Endothelial cell of umbilical vein (primary cell): Measurements from ENCODE around the gene PARN. TPM values are rescaled to one million over a fixed set of nuclear protein-coding genes. Genes with fewer than 3 reads are reported as not detected.
"Not testable (repeated sequence)": the region's sequence is repeated elsewhere in the genome, so short reads cannot be mapped to it uniquely, and the experiment has no call there.

Source experiments
- BruUV-seq: library from RNA; stranded (reverse); fragments of 400-500 nt; replicated peaks from 2 replicates; lab custom pipeline; 2021; lab: Mats Ljungman, UMichigan
- CTCF ChIA-PET: fragments of 300-600, 350-600 bp; sonication (Branson Sonifier 250); formaldehyde crosslinking; loops from one replicate; lab custom pipeline; 2021; ENCODE audit warnings: antibody characterized with exemption, inconsistent platforms; lab: Charles Lee
- POLR2A ChIA-PET: fragments of 300-600, 350-600 bp; sonication (Branson Sonifier 250); formaldehyde crosslinking; loops from one replicate; lab custom pipeline; 2021; ENCODE audit warnings: antibody characterized with exemption, inconsistent platforms; lab: Charles Lee
- DNase-seq: peaks from one replicate; pipeline ENCODE4 v3.0.0-alpha.2; 2011; ENCODE audit warnings: low read depth, low spot score
- FAIRE-seq: peaks from 2 replicates; lab custom pipeline; 2011; peaks lifted over from hg19 to GRCh38; lab: Jason Lieb, UNC
- H2AFZ ChIP-seq: 2 replicates; pipeline ENCODE4 v1.6.0; 2012; ENCODE audit warnings: low read depth, low read length, control low read depth, inconsistent platforms
- H3K27ac ChIP-seq: 2 replicates; pipeline ENCODE4 v1.5.1; 2011; ENCODE audit warnings: low read depth, mild to moderate bottlenecking, control low read depth, low read length, moderate library complexity; ENCODE audit not compliant: insufficient read depth
- H3K27me3 ChIP-seq, 2 experiments: 2 replicates each; pipeline versions ENCODE4 v1.6.0 to v1.6.1; 2011; ENCODE audit warnings: low read length in 2 of 2, mixed read lengths in 1 of 2; ENCODE audit not compliant: control insufficient read depth in 2 of 2, insufficient read depth in 2 of 2
- H3K36me3 ChIP-seq, 2 experiments: 2 replicates in 1 of 2; 3 replicates in 1 of 2; pipeline ENCODE4 v1.5.1; 2011; ENCODE audit warnings: low read length in 2 of 2, mild to moderate bottlenecking in 1 of 2, moderate library complexity in 1 of 2; ENCODE audit not compliant: control insufficient read depth in 2 of 2, insufficient read depth in 2 of 2; ENCODE audit errors: extremely low read depth in 1 of 2
- H3K4me1 ChIP-seq: 3 replicates; pipeline ENCODE4 v1.5.1; 2011; ENCODE audit warnings: mild to moderate bottlenecking, low read length; ENCODE audit not compliant: control insufficient read depth, insufficient read depth; ENCODE audit errors: extremely low read depth
- H3K4me2 ChIP-seq: 2 replicates; pipeline ENCODE4 v1.6.1; 2011; ENCODE audit warnings: low read length, control low read depth, mixed read lengths; ENCODE audit not compliant: insufficient read depth
- H3K4me3 ChIP-seq, 3 experiments: fragments of 200-600 bp in 1 of 3; sonication (generic), shearing (Covaris generic) in 1 of 3; replicated peaks in 1 of 3; 2 replicates each; pipeline ENCODE4 v1.5.1; 2011 to 2016; ENCODE audit warnings: control low read depth in 3 of 3, low read length in 3 of 3, mild to moderate bottlenecking in 2 of 3, inconsistent platforms in 1 of 3, low read depth in 1 of 3, moderate library complexity in 1 of 3; ENCODE audit not compliant: insufficient read depth in 1 of 3
- H3K79me2 ChIP-seq: 2 replicates; pipeline ENCODE4 v1.6.0; 2012; ENCODE audit warnings: low read length, inconsistent platforms; ENCODE audit not compliant: control insufficient read depth, insufficient read depth
- H3K9ac ChIP-seq: replicated peaks from 2 replicates; pipeline ENCODE3; 2011; ENCODE audit warnings: low read length, control low read depth; ENCODE audit not compliant: insufficient read depth; ENCODE audit errors: extremely low read depth
- H3K9me1 ChIP-seq: replicated peaks from 3 replicates; pipeline ENCODE4 v1.6.0; 2011; ENCODE audit warnings: mild to moderate bottlenecking, low read length; ENCODE audit not compliant: control insufficient read depth, insufficient read depth; ENCODE audit errors: extremely low read depth
- H3K9me3 ChIP-seq: replicated peaks from 2 replicates; pipeline ENCODE4 v1.5.1; 2012; ENCODE audit warnings: low read length, inconsistent platforms; ENCODE audit not compliant: control insufficient read depth, insufficient read depth
- H4K20me1 ChIP-seq: replicated peaks from 2 replicates; pipeline ENCODE3; 2011; ENCODE audit warnings: mild to moderate bottlenecking, low read length; ENCODE audit not compliant: control insufficient read depth, insufficient read depth; ENCODE audit errors: extremely low read depth
- EZH2 ChIP-seq: IDR thresholded peaks from 2 replicates; pipeline ENCODE4 v1.6.1; 2012; ENCODE audit warnings: borderline replicate concordance, low read depth, mild to moderate bottlenecking, moderate library complexity, low read length, inconsistent platforms; ENCODE audit not compliant: severe bottlenecking
- FOS ChIP-seq: IDR thresholded peaks from 2 replicates; pipeline ENCODE4 v1.6.1; 2011; ENCODE audit warnings: mild to moderate bottlenecking, low read length, moderate library complexity, borderline replicate concordance; ENCODE audit not compliant: insufficient read depth
- GATA2 ChIP-seq: IDR thresholded peaks from 2 replicates; pipeline ENCODE4 v1.7.0; 2011; ENCODE audit warnings: low read depth, mild to moderate bottlenecking, moderate library complexity, mixed read lengths, low read length; ENCODE audit not compliant: insufficient read length, insufficient read depth
- JUN ChIP-seq: IDR thresholded peaks from 2 replicates; pipeline ENCODE4 v1.6.1; 2011; ENCODE audit warnings: borderline replicate concordance, low read depth; ENCODE audit not compliant: insufficient read length, insufficient read depth
- MYC ChIP-seq: IDR thresholded peaks from one replicate; pipeline ENCODE4 v1.6.1; 2011; ENCODE audit warnings: mild to moderate bottlenecking, low read depth, low read length
- POLR2A ChIP-seq: IDR thresholded peaks from 2 replicates; pipeline ENCODE4 v1.6.1; 2012; ENCODE audit warnings: low read depth, mild to moderate bottlenecking, control low read depth, low read length
- POLR2AphosphoS5 ChIP-seq: IDR thresholded peaks from 2 replicates; pipeline ENCODE4 v1.6.1; 2012; ENCODE audit warnings: low read depth, mild to moderate bottlenecking, control low read depth, low read length, moderate library complexity; ENCODE audit not compliant: insufficient read depth
- dilution Hi-C: fragments of 300-500 bp; cut with MboI; formaldehyde crosslinking; loops from one replicate; pipeline ENCODE4 v1.15.0; 2019; ENCODE audit warnings: low sequenced_read_pairs; ENCODE audit not compliant: extremely low pct_ligation_motif_present
- intact Hi-C: fragments of 100-400 bp; cut with micrococcal nuclease; formaldehyde crosslinking; loops from one replicate; pipeline ENCODE4 v1.10.0; 2022
- polyA plus RNA-seq, 4 experiments: library from polyadenylated mRNA; depleted of rRNA in 3 of 4; stranded (reverse) in 3 of 4; unstranded in 1 of 4; fragments of >200 nt; gene quantifications; 2 replicates each; pipeline versions ENCODE4 v1.2.1 to v1.2.3, GENCODE V29; 2011 to 2012; ENCODE audit warnings: missing spikeins in 1 of 4
- total RNA-seq: library from RNA; stranded (reverse); gene quantifications from 2 replicates; pipeline ENCODE4 v1.2.3, GENCODE V29; 2021
- TF ChIP-seq, protein P1 (sequence below): IDR thresholded peaks from 2 replicates; pipeline ENCODE4 v1.6.1; 2011; ENCODE audit not compliant: insufficient read depth, insufficient read length
- TF ChIP-seq, protein P2 (sequence below), 2 donors: IDR thresholded peaks; 1 replicate in 1 of 2; 2 replicates in 1 of 2; pipeline ENCODE4 v1.5.1; 2011; ENCODE audit warnings: low read length in 2 of 2, mild to moderate bottlenecking in 2 of 2, moderate library complexity in 2 of 2, control low read depth in 1 of 2, inconsistent platforms in 1 of 2, low read depth in 1 of 2; ENCODE audit not compliant: insufficient read depth in 1 of 2; ENCODE audit errors: extremely low read depth in 1 of 2

The PARN gene
- total and polyA plus RNA-seq, 2 donors (not counting 3 experiments of a cell fraction or from before 2014, with no cell fraction given) = 16.9 to 24.6 TPM

DNA sequence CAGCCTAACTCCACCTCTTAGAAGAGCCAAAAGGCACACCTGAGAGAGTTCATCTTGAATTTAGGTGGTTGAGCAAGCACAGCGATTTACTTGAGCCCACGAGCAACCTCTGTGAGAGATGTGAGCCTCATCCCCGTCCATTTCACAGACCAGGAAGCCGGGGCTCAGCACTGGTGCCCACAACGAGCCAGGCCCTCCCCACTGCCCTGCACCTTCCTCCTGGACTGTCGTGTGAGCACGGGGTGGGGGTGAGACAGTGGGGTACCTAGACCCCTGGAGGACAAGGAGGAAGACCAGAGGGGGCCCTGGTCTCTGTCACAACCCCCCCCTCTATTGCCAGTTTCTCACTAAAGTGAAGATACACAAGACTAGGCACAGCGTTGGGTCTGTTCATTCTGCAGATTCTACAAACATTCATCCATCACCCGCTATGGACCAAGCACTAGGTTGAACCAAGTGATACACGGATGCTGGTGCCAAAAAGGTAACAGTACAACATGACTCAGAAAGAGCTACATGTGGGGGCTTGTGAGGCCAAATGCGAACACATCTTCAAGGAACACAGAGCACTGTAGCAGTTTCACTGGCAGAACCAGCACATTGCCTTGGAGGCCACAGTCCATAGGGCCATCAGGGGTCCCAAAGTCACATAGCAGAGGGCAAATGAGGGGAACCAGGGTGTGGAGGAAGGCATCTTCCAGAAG is 231.9 kb downstream of the PARN start:
- CTCF ChIA-PET = interaction anchor here (0.6 kb wide), 1 partner anchor 106 kb away, joined by 3 read pairs; no protein-coding TSS in a partner anchor

DNA sequence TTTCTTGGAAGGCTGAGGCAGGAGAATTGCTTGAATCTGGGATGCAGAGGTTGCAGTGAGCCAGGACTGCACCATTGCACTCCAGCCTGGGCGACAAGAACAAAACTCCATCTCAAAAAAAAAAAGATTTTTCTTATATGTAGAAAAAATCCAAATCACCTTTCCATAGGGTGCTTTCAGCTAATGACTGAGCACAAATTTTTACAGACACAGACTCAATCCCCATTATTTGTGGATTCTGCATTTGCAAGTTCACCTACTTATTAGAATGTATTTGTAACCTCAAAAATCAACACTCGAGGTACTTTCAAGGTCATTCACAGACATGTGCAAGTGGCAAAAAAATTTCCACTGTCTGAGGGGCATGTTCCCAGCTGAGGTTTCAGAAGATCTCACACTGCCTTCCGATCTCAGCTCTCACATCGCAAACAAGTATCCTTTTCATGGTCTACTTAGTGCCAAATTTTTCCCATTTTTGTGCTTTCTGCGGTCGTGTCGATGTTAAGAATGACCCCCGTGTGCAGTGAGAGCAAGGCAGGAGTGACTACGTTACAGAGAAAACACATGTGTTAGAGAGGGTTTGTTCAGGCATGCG is 234.3 kb downstream of the PARN start:
- H3K4me3 ChIP-seq, H2AFZ ChIP-seq, intact Hi-C loops, H3K4me2 ChIP-seq, H3K79me2 ChIP-seq, DNase-seq, BruUV-seq, H3K4me1 ChIP-seq, H3K27ac ChIP-seq, H3K9ac ChIP-seq, CTCF ChIA-PET, dilution Hi-C loops, H3K27me3 ChIP-seq, H3K36me3 ChIP-seq, POLR2A ChIA-PET, H3K9me1 ChIP-seq, H3K9me3 ChIP-seq, H4K20me1 ChIP-seq, FAIRE-seq: not testable (repeated sequence)

More for the DNA sequence above, 231.9 kb downstream of the PARN start:
- Histone ChIP-seq H3K36me3 (no peaks in the 10 kb centered on the region), H3K4me3 (no peak overlapping the region), H3K9me3 (no peaks in the 10 kb centered on the region), H3K27ac (no peak overlapping the region), H3K9me1 (no peaks in the 10 kb centered on the region), H3K27me3 (no peaks in the 10 kb centered on the region), H3K9ac (no peak overlapping the region), H2AFZ (no peak overlapping the region), H3K79me2 (no peaks in the 10 kb centered on the region), H3K4me1 (peaks cover 11% of the 10 kb centered on the region), H4K20me1 (no peaks in the 10 kb centered on the region), H3K4me2 (no peak overlapping the region)
- TF ChIP-seq POLR2A = no peak
- TF ChIP-seq POLR2AphosphoS5 = no peak
- no peak for TF ChIP-seq MYC
- TF ChIP-seq, protein P1, sequence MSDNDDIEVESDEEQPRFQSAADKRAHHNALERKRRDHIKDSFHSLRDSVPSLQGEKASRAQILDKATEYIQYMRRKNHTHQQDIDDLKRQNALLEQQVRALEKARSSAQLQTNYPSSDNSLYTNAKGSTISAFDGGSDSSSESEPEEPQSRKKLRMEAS = no peak
- TF ChIP-seq GATA2 = no peak
- TF ChIP-seq, protein P2, sequence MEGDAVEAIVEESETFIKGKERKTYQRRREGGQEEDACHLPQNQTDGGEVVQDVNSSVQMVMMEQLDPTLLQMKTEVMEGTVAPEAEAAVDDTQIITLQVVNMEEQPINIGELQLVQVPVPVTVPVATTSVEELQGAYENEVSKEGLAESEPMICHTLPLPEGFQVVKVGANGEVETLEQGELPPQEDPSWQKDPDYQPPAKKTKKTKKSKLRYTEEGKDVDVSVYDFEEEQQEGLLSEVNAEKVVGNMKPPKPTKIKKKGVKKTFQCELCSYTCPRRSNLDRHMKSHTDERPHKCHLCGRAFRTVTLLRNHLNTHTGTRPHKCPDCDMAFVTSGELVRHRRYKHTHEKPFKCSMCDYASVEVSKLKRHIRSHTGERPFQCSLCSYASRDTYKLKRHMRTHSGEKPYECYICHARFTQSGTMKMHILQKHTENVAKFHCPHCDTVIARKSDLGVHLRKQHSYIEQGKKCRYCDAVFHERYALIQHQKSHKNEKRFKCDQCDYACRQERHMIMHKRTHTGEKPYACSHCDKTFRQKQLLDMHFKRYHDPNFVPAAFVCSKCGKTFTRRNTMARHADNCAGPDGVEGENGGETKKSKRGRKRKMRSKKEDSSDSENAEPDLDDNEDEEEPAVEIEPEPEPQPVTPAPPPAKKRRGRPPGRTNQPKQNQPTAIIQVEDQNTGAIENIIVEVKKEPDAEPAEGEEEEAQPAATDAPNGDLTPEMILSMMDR (IDR thresholded peaks at IDR 0.05; ENCODE audit: extremely low read depth in 1 of 2, insufficient read depth in 1 of 2, low read depth in 1 of 2, low read length in 2 of 2) = no peak
- no peak for TF ChIP-seq FOS
- no peak for TF ChIP-seq EZH2
- TF ChIP-seq JUN = no peak
- FAIRE-seq (no peak), DNase-seq (no peak)
- intact Hi-C loops = no loop called here
- POLR2A ChIA-PET = no interaction called here
- dilution Hi-C loops = no loop called here
- BruUV-seq = no TSS peak
